AG09309 (cell line): ENCODE results near the gene SEC14L1.

Experiments used
- DNase-seq: peaks from one replicate; pipeline ENCODE4 v3.0.0-alpha.2; 2010; ENCODE audit warnings: low read depth
- H3K4me3 ChIP-seq: 2 replicates; pipeline ENCODE4 v1.5.1; 2011; ENCODE audit warnings: mild to moderate bottlenecking, low read depth, low read length, moderate library complexity; ENCODE audit not compliant: control insufficient read depth
- CTCF ChIP-seq: IDR thresholded peaks from 2 replicates; pipeline ENCODE4 v1.5.1; 2011; ENCODE audit warnings: mild to moderate bottlenecking, low read depth, low read length, inconsistent platforms; ENCODE audit not compliant: insufficient read depth, control insufficient read depth; ENCODE audit errors: missing control alignments

SEC14L1 gene

GRCh38 chr17:77256710-77257109 lies 115.9 kb downstream of the SEC14L1 start:
- H3K4me3 ChIP-seq: no peak overlapping the region
- no peak for TF ChIP-seq CTCF
- no peak for DNase-seq

- no peak for DNase-seq
- no peak for TF ChIP-seq CTCF
- H3K4me3 ChIP-seq: no peak overlapping the region
Measured at GRCh38 chr17:77257169-77257568, 116.4 kb downstream of the SEC14L1 start.

- TF ChIP-seq CTCF: no peak
- H3K4me3 ChIP-seq: no peak overlapping the region
- no peak for DNase-seq
Measured at GRCh38 chr17:77257596-77258458, 117.1 kb downstream of the SEC14L1 start.

- TF ChIP-seq CTCF: no peak
- DNase-seq: no peak
- H3K4me3 ChIP-seq: no peak overlapping the region
Measured at GRCh38 chr17:77258638-77259037, 117.9 kb downstream of the SEC14L1 start.

- DNase-seq: no peak
- H3K4me3 ChIP-seq: no peak overlapping the region
- TF ChIP-seq CTCF: no peak
Measured at GRCh38 chr17:77264617-77265230, 124.0 kb downstream of the SEC14L1 start.

- no peak for TF ChIP-seq CTCF
Measured at GRCh38 chr17:77266213-77266612, 125.4 kb downstream of the SEC14L1 start.

More at GRCh38 chr17:77266213-77266612, 125.4 kb downstream of the SEC14L1 start:
- H3K4me3 ChIP-seq: no peak overlapping the region
- DNase-seq: no peak
